ENCODE measurements around the gene CDC42EP2. TPM values are rescaled to one million over a fixed set of nuclear protein-coding genes. Genes with fewer than 3 reads are reported as not detected.

CDC42EP2 gene
- total and polyA plus RNA-seq, 10 of the 15 experiments (the other 5 are each of a cell fraction or from before 2014, with no cell fraction given): 0.03 to 1.2 (median 0.09) TPM; not detected in 3

GRCh38 chr11:65295571-65296341 is 18.9 kb upstream of the CDC42EP2 start (continued):
- no peak for TF ChIP-seq SP1 (IDR thresholded peaks at IDR 0.05; ENCODE audit: low read depth, low read length)
- no peak for TF ChIP-seq MXI1 (IDR thresholded peaks at IDR 0.05; ENCODE audit: low read depth, low read length)
- no peak for TF ChIP-seq ZSCAN29 (IDR thresholded peaks at IDR 0.05)

GRCh38 chr11:65297026-65297672 is 17.5 kb upstream of the CDC42EP2 start:
- in situ Hi-C loops (cut with MboI): no loop called here
- ATAC-seq: no peak
- Histone ChIP-seq H3K27ac (ENCODE audit: control insufficient read depth, insufficient read depth) (no peak overlapping the region), H3K79me2 (ENCODE audit: control insufficient read depth, insufficient read depth, low read length) (no peaks in the 10 kb centered on the region), H3K4me2 (ENCODE audit: control insufficient read depth, insufficient read depth) (no peak overlapping the region), H4K20me1 (ENCODE audit: control insufficient read depth, insufficient read depth) (no peaks in the 10 kb centered on the region), H3K9ac (ENCODE audit: control insufficient read depth, insufficient read depth, low read length) (no peak overlapping the region), H2AFZ (ENCODE audit: control insufficient read depth, low read depth, low read length) (no peak overlapping the region), H3K4me3 (no peak overlapping the region), H3K9me3 (replicated peaks; ENCODE audit: control insufficient read depth, insufficient read depth, low read length) (no peaks in the 10 kb centered on the region), H3K27me3 (replicated peaks in 1 of 2; ENCODE audit: control insufficient read depth in 2 of 2, insufficient read depth in 2 of 2, low read length in 1 of 2) (no peaks in the 10 kb centered on the region), H3K36me3 (ENCODE audit: control insufficient read depth in 2 of 2, insufficient read depth in 2 of 2, low read length in 1 of 2) (peaks cover 19 to 30% of the 10 kb centered on the region in 2 experiments; a peak in 3 of 4 replicates), H3K4me1 (ENCODE audit: control insufficient read depth, insufficient read depth, low read length) (no peaks in the 10 kb centered on the region; the same call in 1 of the 2 replicates)
- ChIA-PET POLR2A (no interaction called here), CTCF (interaction anchor here (0.7 to 1.2 kb wide), 3 partner anchors 11 to 22 kb away, joined by 3 to 5 read pairs (median 4); no protein-coding TSS in a partner anchor), RAD21 (ENCODE audit: unreplicated experiment) (no interaction called here), SMC1A (ENCODE audit: uncharacterized antibody, unreplicated experiment) (interaction anchor here (1.1 kb wide), 1 partner anchor 32 kb away, joined by 3 read pairs; no protein-coding TSS in a partner anchor)
- TSS peak; percentile 49 for BruUV-seq (replicated peaks)
- intact Hi-C loops (cut with micrococcal nuclease; ENCODE audit: unreplicated experiment): no loop called here
- DNase-seq (ENCODE audit: low read depth, low spot score): no peak
- WGBS (ENCODE audit: insufficient coverage, insufficient replicate concordance, low lambda C conversion rate, missing lambda C conversion rate): 86% methylated on average over 11 of the region's 12 CpGs
- TF ChIP-seq ZBTB11 (CRISPR knock-in tag; IDR thresholded peaks at IDR 0.05): no peak
- TF ChIP-seq USF1 (IDR thresholded peaks at IDR 0.05; ENCODE audit: borderline replicate concordance, extremely low read length, insufficient read depth, low read depth, low read length): no peak
- no peak for TF ChIP-seq ZBTB33 (IDR thresholded peaks at IDR 0.05)
- TF ChIP-seq YY1 (IDR thresholded peaks at IDR 0.05; ENCODE audit: low read depth, low read length): no peak
- no peak for TF ChIP-seq IRF5 (IDR thresholded peaks at IDR 0.05; ENCODE audit: borderline replicate concordance)
- TF ChIP-seq MYB (IDR thresholded peaks at IDR 0.05; ENCODE audit: borderline replicate concordance, low read depth, low read length): no peak
- no peak for TF ChIP-seq RUNX3 (IDR thresholded peaks at IDR 0.05; ENCODE audit: low read length)
- TF ChIP-seq HDAC2 (IDR thresholded peaks at IDR 0.05): no peak
- TF ChIP-seq POU2F2 (IDR thresholded peaks at IDR 0.05; ENCODE audit: borderline replicate concordance, low read depth, low read length): no peak
- no peak for TF ChIP-seq ETV6 (conservative IDR thresholded peaks at IDR 0.05 in 1 of 2, IDR thresholded peaks at IDR 0.05 in 1 of 2; ENCODE audit: borderline replicate concordance in 1 of 2, low read depth in 1 of 2)
- no peak for FAIRE-seq

Data from GM12878 (cell line).